Tibial nerve (tissue), 4 donors: ENCODE measurements around the gene WDR88. TPM values are rescaled to one million over a fixed set of nuclear protein-coding genes. Genes with fewer than 3 reads are reported as not detected.

Source experiments
- DNase-seq, 2 donors: peaks; one replicate each; pipeline ENCODE4 v3.0.0-alpha.2; 2019; ENCODE audit warnings: low spot score in 2 of 2
- H3K27ac ChIP-seq, 4 donors: fragments of 200-600 bp; sonication (generic) in 3 of 4; one replicate each; pipeline ENCODE4 v1.5.1; 2017 to 2019; ENCODE audit warnings: mild to moderate bottlenecking in 1 of 4
- H3K27me3 ChIP-seq, 2 donors: fragments of 200-600 bp; sonication (generic) in 1 of 2; one replicate each; pipeline versions ENCODE4 v1.5.1 to v1.6.0; 2017 to 2019
- H3K36me3 ChIP-seq, 3 donors: fragments of 200-600 bp; sonication (generic); one replicate each; pipeline ENCODE4 v1.5.1; 2018 to 2019
- H3K4me1 ChIP-seq, 4 donors: fragments of 200-600 bp; sonication (generic) in 3 of 4; one replicate each; pipeline ENCODE4 v1.5.1; 2017 to 2019
- H3K4me3 ChIP-seq, 4 donors: fragments of 200-600 bp; sonication (generic) in 3 of 4; one replicate each; pipeline ENCODE4 v1.5.1; 2017 to 2019; ENCODE audit warnings: mild to moderate bottlenecking in 1 of 4, moderate library complexity in 1 of 4
- H3K9me3 ChIP-seq, 4 donors: fragments of 200-600 bp; sonication (generic) in 3 of 4; one replicate each; pipeline ENCODE4 v1.5.1; 2017 to 2019
- CTCF ChIP-seq, 5 experiments: fragments of 200-600 bp in 3 of 5; fragments of 450-650 bp in 2 of 5; sonication (generic) in 3 of 5; IDR thresholded peaks; one replicate each; pipeline ENCODE4 v1.5.1; 2016 to 2019; ENCODE audit warnings: antibody characterized with exemption in 5 of 5, mild to moderate bottlenecking in 3 of 5, moderate library complexity in 2 of 5
- EP300 ChIP-seq, 2 donors: sonication (generic); formaldehyde crosslinking; IDR thresholded peaks; one replicate each; pipeline ENCODE4 v1.6.1; 2017; ENCODE audit warnings: antibody characterized with exemption in 2 of 2, mild to moderate bottlenecking in 1 of 2
- POLR2A ChIP-seq, 2 donors: fragments of 450-650 bp; IDR thresholded peaks; one replicate each; pipeline ENCODE4 v1.6.1; 2017; ENCODE audit warnings: antibody characterized with exemption in 2 of 2, mild to moderate bottlenecking in 2 of 2, moderate library complexity in 2 of 2
- WGBS, 2 donors: methylation state at CpG; one replicate each; pipeline ENCODE4 v1.1.5; 2018; 5-methylcytosine and 5-hydroxymethylcytosine counted together
- total RNA-seq, 4 donors: library from RNA; depleted of rRNA; stranded (reverse); fragments of >200 nt; gene quantifications; one replicate each; pipeline ENCODE4 v1.1.0, GENCODE V29; 2016

The WDR88 gene
- total RNA-seq, 4 donors from 2014 or later, result not detected

- Histone ChIP-seq H3K9me3 (no peaks in the 10 kb centered on the region), H3K27me3 (no peaks in the 10 kb centered on the region), H3K4me3 (no peak overlapping the region), H3K36me3 (peaks cover 0 to 86% (median 0%) of the 10 kb centered on the region in 3 donors), H3K27ac (no peak overlapping the region), H3K4me1 (peaks cover 0 to 3% (median 0%) of the 10 kb centered on the region in 4 donors)
- no peak for DNase-seq
- 61 to 77% methylated on average over 6 of the region's 6 CpGs for whole genome bisulfite sequencing, 2 donors
- TF ChIP-seq POLR2A (IDR thresholded peaks at IDR 0.05) (no peak), CTCF (IDR thresholded peaks at IDR 0.05) (no peak), EP300 (IDR thresholded peaks at IDR 0.05) (no peak)
These were observed 69.6 kb downstream of the WDR88 start for GRCh38 chr19:33201473-33201872.

- no peaks in the 10 kb centered on the region for H3K4me1 ChIP-seq
- TF ChIP-seq EP300 (IDR thresholded peaks at IDR 0.05) (no peak), CTCF (IDR thresholded peaks at IDR 0.05) (no peak)
- H3K4me3 ChIP-seq, result no peak overlapping the region
- H3K27me3 ChIP-seq, result no peaks in the 10 kb centered on the region
- H3K9me3 ChIP-seq, result no peaks in the 10 kb centered on the region
- no peak for DNase-seq
- peaks cover 0 to 88% (median 0%) of the 10 kb centered on the region in 3 donors for H3K36me3 ChIP-seq
- H3K27ac ChIP-seq, result no peak overlapping the region
- 96 to 97% methylated on average over 12 to 15 of the region's 15 CpGs for WGBS, 2 donors
These were observed 70.1 kb downstream of the WDR88 start for GRCh38 chr19:33201886-33202545.

GRCh38 chr19:33202546-33203507, 70.9 kb downstream of the WDR88 start:
- Histone ChIP-seq H3K36me3 (peaks cover 0 to 89% (median 0%) of the 10 kb centered on the region in 3 donors), H3K4me3 (no peak overlapping the region), H3K9me3 (no peaks in the 10 kb centered on the region), H3K27ac (no peak overlapping the region), H3K27me3 (no peaks in the 10 kb centered on the region), H3K4me1 (no peaks in the 10 kb centered on the region)
- WGBS, 2 donors, result 85 to 90% methylated on average over 21 to 26 of the region's 27 CpGs
- no peak for DNase-seq
- TF ChIP-seq POLR2A (IDR thresholded peaks at IDR 0.05) (no peak), CTCF (IDR thresholded peaks at IDR 0.05) (no peak), EP300 (IDR thresholded peaks at IDR 0.05) (no peak)

- H3K4me3 ChIP-seq, result no peak overlapping the region
- WGBS, 2 donors, result 62 to 74% methylated on average over 6 of the region's 6 CpGs
- no peaks in the 10 kb centered on the region for H3K9me3 ChIP-seq
- H3K4me1 ChIP-seq, result no peaks in the 10 kb centered on the region
- no peaks in the 10 kb centered on the region for H3K27me3 ChIP-seq
- H3K36me3 ChIP-seq, result peaks cover 0 to 83% (median 0%) of the 10 kb centered on the region in 3 donors
- no peak for TF ChIP-seq POLR2A (IDR thresholded peaks at IDR 0.05)
- no peak for TF ChIP-seq EP300 (IDR thresholded peaks at IDR 0.05)
- TF ChIP-seq CTCF (IDR thresholded peaks at IDR 0.05), result no peak
- DNase-seq, result no peak
- no peak overlapping the region for H3K27ac ChIP-seq
These were observed 71.6 kb downstream of the WDR88 start for GRCh38 chr19:33203529-33203928.
